Colonic mucosa (tissue), 4 donors: ENCODE data around the gene TMEM273. TPM values are rescaled to one million over a fixed set of nuclear protein-coding genes. Genes with fewer than 3 reads are reported as not detected.

Experiments
- DNase-seq: peaks from one replicate; pipeline ENCODE4 v3.0.0-alpha.2; 2020
- H3K27ac ChIP-seq: fragments of 200-600 bp; one replicate; pipeline ENCODE4 v1.8.0; 2021
- H3K27me3 ChIP-seq: fragments of 200-600 bp; one replicate; pipeline ENCODE4 v1.8.0; 2021
- H3K36me3 ChIP-seq: fragments of 200-600 bp; one replicate; pipeline ENCODE4 v1.8.0; 2021
- H3K4me1 ChIP-seq: fragments of 200-600 bp; one replicate; pipeline ENCODE4 v1.8.0; 2021; ENCODE audit warnings: mild to moderate bottlenecking
- H3K4me3 ChIP-seq: fragments of 200-600 bp; one replicate; pipeline ENCODE4 v1.8.0; 2021
- H3K9ac ChIP-seq, 2 donors: one replicate each; pipeline ENCODE4 v1.7.0; 2013; ENCODE audit warnings: control low read depth in 2 of 2, low read depth in 2 of 2, low read length in 2 of 2
- H3K9me3 ChIP-seq: fragments of 200-600 bp; one replicate; pipeline ENCODE4 v1.8.0; 2021
- CTCF ChIP-seq: fragments of 200-600 bp; IDR thresholded peaks from one replicate; pipeline ENCODE4 v1.8.0; 2022; ENCODE audit warnings: antibody characterized with exemption, mild to moderate bottlenecking
- intact Hi-C: fragments of 100-400 bp; cut with DNase I; formaldehyde crosslinking; loops from one replicate; pipeline ENCODE4 v1.14.1; 2022
- total RNA-seq, 2 donors: library from RNA; stranded (reverse); fragmentation: NEBNext Ultra II Directional in 1 of 2; extraction: Animal tissue kit (Norgen Biotek cat#: 25700) in 1 of 2; gene quantifications; one replicate each; pipeline ENCODE4 v1.2.1, GENCODE V29; 2021
- donor health status: healthy.
- donor health status: DM: no; HTN: no; CAD: no.
- donor health status: DM: no; HTN: no; CAD: no.

Gene TMEM273
- total RNA-seq, 2 donors from 2014 or later = 3.4 to 5.1 TPM

DNA sequence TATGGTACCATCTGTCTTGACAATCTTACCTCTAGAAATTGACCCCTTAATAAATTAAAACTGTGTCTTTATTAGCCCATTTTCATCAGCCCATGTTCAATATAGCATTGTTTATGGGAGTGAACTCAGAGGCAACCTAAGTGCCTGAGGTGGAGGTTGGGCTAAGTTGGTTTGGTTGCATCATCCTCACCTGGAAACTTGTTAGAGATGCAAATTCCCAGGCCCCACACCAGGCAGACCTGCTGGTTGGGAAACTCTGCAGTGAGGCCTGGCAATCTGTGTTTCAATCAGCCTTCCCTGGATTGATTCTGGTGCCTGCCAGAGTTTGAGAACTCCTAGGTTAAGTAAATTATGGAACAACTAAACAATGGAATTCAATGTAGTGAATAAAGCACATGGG lies 44.9 kb downstream of the TMEM273 start:
- no peak for TF ChIP-seq CTCF
- intact Hi-C loops = no loop called here
- DNase-seq = no peak

GRCh38 chr10:49141541-49142332 lies 46.5 kb downstream of the TMEM273 start:
- no peak for DNase-seq
- Histone ChIP-seq H3K9ac (no peak overlapping the region), H3K9me3 (no peaks in the 10 kb centered on the region), H3K4me1 (no peaks in the 10 kb centered on the region), H3K27ac (no peak overlapping the region), H3K36me3 (no peaks in the 10 kb centered on the region), H3K4me3 (no peak overlapping the region), H3K27me3 (no peaks in the 10 kb centered on the region)
- intact Hi-C loops = no loop called here
- no peak for TF ChIP-seq CTCF

More for the DNA sequence above, 44.9 kb downstream of the TMEM273 start:
- Histone ChIP-seq H3K9me3 (no peaks in the 10 kb centered on the region), H3K27ac (no peak overlapping the region), H3K36me3 (no peaks in the 10 kb centered on the region), H3K4me3 (no peak overlapping the region), H3K27me3 (no peaks in the 10 kb centered on the region), H3K9ac (no peak overlapping the region), H3K4me1 (no peaks in the 10 kb centered on the region)

GRCh38 chr10:49140304-49141177 lies 47.6 kb downstream of the TMEM273 start:
- no peak for DNase-seq
- Histone ChIP-seq H3K4me3 (no peak overlapping the region), H3K36me3 (no peaks in the 10 kb centered on the region), H3K4me1 (no peaks in the 10 kb centered on the region), H3K27me3 (no peaks in the 10 kb centered on the region), H3K9me3 (no peaks in the 10 kb centered on the region), H3K9ac (no peak overlapping the region), H3K27ac (peak overlapping the region; percentile 50)
- intact Hi-C loops = no loop called here
- TF ChIP-seq CTCF = no peak

DNA sequence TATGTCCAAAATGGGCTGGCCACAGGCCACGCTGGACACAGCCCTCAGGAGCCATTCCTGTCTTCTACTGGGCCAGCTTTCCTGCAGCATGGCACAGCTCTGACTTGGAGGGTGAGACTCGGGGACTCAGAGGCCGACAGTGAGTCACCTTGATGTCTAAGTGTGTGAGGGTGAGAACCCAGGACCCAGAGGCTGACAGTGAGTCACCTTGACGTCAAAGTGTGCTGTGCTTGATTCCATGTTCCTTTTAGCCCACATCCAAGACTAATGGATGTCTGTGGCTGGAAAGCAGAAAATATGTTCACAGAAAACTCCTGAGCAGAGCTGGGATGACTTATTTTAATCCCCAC lies 48.4 kb downstream of the TMEM273 start:
- peak overlapping the region; percentile 50 for H3K27ac ChIP-seq
- no peaks in the 10 kb centered on the region for H3K4me1 ChIP-seq
- no peak overlapping the region for H3K4me3 ChIP-seq
- no peaks in the 10 kb centered on the region for H3K27me3 ChIP-seq
- no peak for DNase-seq
- intact Hi-C loops = no loop called here
- no peak for TF ChIP-seq CTCF
- H3K36me3 ChIP-seq = no peaks in the 10 kb centered on the region
- H3K9ac ChIP-seq = no peak overlapping the region
- no peaks in the 10 kb centered on the region for H3K9me3 ChIP-seq

DNA sequence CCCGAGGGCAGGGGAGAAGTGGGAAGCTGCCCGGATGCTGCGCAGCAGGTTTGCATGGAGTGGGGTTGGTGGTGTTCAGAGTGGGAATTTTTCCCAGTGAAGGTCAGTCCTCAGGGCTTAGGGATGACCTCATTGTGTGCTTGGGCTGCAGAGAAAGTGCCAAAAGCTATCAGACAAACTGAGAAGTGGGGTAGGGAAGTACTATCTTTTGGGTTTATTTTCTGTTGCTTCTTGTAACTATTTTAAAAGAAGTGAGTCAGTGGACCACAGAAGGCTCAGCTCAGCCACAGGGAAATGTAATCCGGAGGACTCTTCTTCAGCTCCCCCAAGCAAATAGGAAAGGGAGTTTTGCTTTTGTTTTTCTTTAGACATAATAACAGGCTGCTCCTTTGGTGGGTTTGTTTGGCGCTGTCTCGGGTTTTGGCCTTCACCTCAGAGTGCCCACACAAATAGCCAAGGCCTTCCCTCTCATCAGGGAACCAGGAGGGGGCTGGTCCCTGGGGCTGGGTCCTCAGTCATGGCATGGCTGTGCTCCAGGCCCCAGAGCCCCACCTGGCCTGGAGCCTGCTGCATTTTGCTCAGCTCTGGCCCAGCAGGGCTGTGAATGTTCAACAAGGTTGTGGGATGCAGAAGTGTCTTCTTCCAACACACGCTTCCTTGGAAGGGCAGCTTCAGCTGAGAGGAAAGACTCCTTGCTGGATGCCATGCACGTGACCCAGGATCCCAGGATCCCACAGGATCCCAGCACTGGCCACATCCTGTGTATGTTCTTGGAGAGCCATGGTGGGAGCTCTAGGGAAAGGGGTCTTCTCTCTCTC lies 49.0 kb downstream of the TMEM273 start:
- no peak for DNase-seq
- no peak overlapping the region for H3K4me3 ChIP-seq
- no peaks in the 10 kb centered on the region for H3K27me3 ChIP-seq
- no peak for TF ChIP-seq CTCF
- H3K9ac ChIP-seq = no peak overlapping the region
- intact Hi-C loops = no loop called here
- H3K27ac ChIP-seq = peak overlapping the region; percentile 50
- no peaks in the 10 kb centered on the region for H3K9me3 ChIP-seq
- H3K36me3 ChIP-seq = no peaks in the 10 kb centered on the region
- H3K4me1 ChIP-seq = no peaks in the 10 kb centered on the region
